ENCODE results near the gene LEKR1. TPM values are rescaled to one million over a fixed set of nuclear protein-coding genes. Genes with fewer than 3 reads are reported as not detected.
"Not testable (repeated sequence)": the region's sequence is repeated elsewhere in the genome, so short reads cannot be mapped to it uniquely, and the experiment has no call there.

LEKR1 gene
- total RNA-seq, 1 donor from 2014 or later: 0.69 TPM

DNA sequence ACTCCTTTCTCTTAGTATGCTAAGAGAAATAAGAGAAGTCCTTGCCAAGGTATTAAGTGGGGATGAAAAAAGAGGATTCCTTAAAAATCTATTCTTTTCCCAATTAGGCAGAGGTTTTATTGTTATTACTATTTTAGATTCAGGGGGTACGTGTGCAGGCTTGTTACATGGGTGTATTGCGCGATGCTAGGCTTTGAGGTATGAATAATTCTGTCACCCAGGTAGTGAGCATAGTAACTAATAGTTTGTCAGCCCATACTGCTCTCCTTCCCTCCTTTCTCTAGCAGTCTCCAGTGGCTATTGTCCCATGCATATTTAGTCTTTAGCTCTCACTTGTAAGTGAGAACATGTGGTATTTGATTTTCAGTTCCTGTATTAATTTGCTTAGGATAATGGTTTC is 83.9 kb downstream of the LEKR1 start:
- DNase-seq: no peak

DNA sequence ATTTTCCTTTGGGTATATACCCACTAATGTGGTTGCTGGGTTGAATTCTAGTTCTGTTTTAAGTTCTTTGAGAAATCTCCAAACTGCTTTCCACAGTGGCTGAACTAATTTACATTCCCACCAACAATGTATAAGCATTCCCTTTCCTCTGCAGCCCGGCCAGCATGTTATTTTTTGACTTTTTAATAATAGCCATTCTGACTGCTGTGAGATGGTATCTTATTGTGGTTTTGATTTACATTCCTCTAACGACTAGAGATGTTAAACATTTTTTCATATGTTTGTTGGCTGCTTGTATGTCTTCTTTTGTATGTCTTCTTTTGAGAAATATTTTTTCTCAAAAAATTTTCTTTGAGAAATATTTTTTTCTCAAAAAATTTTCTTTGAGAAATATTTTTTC is 84.7 kb downstream of the LEKR1 start:
- not testable (repeated sequence) for DNase-seq

DNA sequence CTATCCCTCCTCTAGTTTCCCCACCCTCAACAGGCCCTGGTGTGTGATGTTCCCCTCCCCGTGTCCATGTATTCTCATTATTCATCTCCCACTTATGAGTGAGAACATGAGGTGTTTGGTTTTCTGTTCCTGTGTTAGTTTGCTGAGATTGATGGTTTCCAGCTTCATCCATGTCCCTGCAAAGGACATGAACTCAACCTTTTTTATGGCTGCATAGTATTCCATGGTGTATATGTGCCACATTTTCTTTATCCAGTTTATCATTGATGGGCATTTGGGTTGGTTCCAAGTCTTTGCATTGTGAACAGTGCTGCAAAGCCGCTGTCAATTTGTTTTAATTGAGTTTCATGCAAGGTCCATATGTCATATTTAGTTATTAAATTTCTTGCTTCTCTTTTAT is 88.1 kb downstream of the LEKR1 start:
- not testable (repeated sequence) for DNase-seq

DNA sequence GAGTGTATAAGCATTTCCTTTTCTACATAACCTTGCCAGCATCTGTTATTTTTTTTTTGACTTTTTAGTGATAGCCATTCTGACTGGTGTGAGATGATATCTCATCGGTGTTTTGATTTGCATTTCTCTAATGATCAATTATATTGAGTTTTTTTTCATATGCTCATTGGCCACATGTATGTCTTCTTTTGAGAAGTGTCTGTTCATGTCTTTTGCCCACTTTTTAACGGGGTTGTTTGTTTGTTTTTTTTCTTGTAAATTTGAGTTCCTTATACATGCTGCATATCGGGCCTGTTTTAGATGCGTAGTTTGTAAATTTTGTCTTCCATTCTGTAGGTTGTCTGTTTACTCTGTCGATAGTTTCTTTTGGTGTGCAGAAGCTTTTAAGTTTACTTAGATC is 89.2 kb downstream of the LEKR1 start:
- DNase-seq: no peak

DNA sequence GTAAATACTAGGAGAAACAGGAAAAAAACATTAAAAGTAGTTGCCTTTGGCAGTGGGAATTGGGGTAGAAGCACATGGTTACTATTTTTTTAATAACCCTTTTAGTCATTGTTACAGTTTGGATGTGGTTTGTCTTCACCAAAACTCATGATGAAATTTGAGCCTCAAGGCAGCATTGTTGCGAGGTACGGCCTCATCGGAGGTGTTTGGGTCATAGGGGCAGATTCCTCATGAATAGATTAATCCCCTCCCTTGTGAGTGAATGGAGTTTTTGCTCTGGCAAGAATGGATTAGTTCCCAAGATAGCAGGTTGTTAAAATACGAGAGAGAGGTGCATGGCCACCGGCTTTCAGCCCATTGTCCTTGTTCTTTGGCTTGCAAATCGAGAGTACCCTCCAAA is 92.6 kb downstream of the LEKR1 start:
- DNase-seq: no peak

DNA sequence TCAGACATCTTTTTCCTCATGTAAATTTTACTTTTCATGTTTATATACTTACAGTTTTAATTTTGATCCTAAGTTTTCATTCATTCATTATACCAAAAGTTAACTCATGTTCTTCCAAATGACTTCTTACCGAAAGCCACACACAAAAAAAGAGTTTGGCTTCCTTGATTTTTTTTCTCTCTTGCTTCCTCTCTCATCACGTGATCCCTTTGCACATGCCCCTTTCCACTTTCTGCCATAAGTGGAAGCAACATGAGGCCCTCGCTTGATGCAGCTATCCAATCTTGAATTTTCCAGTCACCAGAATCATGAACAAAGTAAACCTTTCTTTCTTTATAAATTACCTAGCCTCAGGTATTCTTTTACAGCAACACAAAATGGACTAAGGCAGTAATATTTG is 93.7 kb downstream of the LEKR1 start:
- no peak for DNase-seq

DNA sequence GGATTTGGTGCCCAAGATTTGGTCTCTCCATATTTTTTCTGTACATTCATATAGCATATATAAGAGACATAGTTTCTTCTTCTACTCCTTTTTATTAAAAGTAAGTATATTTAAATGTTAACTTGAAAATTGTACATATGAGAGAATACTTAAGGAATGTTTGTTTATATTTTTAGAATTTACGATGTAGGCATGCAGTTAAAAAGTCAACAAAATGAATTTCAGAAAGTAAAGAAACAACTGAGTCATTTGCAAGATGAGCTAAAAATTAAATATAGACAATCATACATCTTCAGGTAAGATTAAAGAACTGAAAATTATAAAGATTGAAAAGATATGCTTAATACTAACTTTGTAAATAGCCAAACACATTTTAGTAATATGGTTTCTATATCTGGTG is 94.2 kb downstream of the LEKR1 start:
- no peak for DNase-seq

DNA sequence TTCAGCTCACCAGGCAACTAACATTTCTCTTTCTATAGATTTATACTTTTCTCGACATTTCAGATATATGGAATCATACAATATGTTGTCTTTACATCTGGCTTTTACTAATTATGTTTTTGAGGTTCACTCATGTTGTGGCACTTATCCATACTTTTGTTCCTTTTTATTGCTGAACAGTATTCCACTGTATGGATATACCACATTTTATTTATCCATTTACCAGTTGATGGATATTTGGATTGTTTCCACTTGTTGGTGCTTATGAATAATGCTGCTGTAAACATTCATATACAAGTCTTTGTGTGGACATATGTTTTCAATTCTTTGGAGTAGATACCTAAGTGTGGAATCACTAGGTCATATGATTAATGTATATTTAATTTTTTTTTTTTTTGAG is 97.2 kb downstream of the LEKR1 start:
- DNase-seq: no peak

DNA sequence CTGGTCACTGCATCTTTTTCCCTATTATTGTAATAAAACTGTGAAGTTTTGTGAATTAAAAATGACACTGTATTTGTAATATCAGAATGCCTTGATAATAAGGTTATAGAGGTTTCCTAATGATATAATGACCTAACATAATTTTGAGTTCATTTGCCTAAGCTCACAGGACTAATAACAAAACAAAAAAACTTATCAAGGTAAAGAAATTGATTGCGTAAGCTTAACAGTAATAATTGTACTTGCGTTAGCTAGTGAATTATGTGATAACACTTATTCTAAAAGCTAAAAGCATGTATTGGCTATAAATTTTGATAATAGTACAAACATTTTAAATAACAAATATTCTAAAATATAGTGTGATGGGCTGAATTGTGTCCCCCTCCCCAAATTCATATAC is 112.6 kb downstream of the LEKR1 start:
- DNase-seq: no peak

DNA sequence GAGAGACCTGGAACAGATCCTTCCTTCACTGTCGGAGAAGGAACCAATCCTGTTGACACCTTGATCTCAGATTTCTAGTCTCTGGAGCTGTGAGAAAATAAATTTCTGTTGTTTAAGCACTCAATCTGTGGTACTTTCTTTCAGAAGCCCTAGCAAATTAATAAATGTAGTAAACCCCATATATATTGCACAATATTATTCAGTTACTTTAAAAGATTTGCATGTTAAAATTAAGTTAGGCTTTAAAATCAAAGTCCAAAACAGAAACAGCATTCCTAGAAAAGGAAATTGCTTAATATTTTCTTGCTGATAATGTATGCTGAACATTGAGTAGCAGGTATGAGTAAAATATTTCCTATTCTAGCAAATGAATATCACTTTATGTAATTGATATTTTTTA is 113.2 kb downstream of the LEKR1 start:
- no peak for DNase-seq

DNA sequence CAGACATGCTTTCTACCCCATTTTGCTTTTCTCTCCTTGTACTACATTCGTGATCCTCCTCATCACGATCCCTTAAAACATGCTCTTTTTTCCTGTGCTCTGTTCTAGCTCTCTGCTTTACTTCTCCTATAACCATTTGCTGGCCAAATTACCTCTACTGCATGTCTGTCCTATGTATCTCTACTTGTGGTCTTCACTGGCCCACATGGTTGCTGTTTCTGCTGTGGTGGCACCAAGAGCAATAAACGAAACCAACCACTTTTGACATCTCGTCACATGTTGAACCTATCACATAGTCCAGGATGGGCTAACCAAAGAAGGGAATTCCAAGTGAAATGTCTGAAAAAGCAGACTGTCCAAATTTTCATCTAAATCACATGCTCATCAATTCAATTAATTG is 115.2 kb downstream of the LEKR1 start:
- no peak for DNase-seq

DNA sequence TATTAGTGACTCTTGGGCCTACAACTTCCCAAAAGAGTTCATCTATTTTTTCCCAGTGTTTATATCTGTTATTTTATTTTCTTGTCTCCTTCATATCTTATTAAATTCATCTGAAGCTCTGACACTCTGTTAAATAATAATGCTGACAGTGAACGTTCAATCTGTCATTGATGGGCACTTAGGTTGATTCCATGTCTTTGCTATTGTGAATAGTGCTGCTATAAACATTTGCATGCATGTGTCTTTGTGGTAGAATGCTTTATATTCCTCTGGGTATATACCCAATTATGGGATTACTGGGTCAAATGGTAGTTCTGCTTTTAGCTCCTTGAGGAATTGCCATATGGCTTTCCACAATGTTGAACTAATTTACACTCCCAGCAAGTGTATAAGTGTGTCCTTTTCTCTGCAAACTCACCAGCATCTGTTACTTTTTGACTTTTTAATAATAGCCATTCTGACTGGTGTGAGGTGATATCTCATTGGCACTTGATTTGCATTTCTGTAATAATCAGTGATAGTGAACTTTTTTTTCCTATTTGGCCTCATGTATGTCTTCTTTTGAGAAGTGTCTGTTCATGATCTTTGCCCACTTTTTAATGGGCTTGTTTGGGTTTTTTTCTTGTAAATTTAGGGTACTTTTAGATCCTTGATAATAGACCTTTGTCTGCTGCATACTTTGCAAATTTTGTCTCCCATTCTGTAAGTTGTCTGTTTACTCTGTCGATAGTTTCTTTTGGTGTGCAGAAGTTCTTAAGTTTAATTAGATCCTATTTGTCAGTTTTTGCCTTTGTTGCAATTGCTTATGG is 122.5 kb downstream of the LEKR1 start:
- DNase-seq: no peak

DNA sequence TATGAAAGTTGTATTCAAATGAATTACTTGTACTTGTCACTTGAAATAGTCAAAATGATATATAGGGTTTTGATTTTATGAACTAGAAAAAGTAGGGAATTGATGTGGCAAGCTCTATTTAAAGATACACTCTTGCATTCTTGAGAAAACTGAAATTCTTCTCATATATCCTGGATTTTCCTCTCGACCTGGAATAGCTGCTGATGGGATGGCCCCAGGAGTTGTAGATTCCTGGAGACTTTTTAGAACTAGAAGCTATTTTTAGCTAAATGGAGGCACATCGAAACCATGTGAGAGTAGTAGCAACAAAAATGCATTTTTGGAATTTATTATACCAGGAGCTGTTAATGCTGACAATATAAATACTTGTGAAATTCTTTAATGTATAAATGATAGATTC is 125.9 kb downstream of the LEKR1 start:
- no peak for DNase-seq

DNA sequence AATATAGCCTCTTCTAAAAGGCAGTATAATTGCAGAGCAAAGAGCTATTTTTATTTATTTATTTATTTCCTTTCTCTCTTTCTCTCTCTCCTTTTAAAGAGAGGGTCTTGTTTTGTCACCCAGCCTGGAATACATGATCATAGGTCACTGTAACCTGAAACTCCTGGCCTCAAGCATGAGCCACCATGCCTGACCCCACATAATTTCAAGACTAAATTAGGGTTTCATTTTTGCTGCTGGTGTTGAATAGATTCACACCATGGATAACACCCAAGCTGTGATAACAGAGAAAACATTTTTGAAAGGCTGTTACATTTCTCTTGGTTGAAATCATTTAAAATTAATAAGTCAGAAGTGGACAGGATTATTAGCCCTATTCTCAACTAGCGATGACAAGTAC is 131.6 kb downstream of the LEKR1 start:
- no peak for DNase-seq

DNA sequence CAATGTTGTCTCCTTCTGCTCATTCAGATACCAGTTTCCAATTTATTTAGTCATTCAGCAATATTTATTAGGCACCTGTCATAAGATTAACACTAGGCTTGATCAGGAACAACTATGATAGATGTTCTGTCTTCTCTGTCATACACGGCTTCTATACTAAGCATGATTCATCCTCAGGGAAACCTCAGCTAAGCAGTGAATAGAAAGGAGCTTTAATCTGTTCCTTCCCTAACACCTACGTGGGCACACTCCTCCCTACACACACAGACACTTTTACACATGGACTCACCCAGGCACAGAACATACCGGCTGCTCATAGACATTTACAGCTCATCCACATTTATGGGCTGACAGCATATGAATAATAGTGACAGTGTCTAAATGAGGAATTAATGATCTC is 136.9 kb downstream of the LEKR1 start:
- DNase-seq: no peak

DNA sequence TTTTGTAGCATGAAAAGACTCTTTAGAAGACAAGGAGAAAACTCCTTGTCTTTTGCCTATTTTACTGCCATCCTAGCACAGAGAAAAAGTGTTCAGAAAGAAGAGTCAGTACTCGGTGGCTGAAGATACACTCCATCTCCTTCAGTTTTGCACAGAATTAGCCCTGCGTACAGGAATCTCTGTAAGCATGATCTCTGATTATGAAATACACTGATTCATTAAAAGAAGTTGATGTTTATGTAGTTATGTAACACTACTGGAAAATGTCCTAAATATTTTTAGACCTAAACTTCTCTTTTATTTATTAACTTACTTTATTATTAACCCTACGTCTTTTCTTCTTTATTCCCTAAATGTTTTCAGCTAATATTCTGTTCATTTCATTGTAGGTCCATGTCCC is 138.4 kb downstream of the LEKR1 start:
- DNase-seq: no peak

DNA sequence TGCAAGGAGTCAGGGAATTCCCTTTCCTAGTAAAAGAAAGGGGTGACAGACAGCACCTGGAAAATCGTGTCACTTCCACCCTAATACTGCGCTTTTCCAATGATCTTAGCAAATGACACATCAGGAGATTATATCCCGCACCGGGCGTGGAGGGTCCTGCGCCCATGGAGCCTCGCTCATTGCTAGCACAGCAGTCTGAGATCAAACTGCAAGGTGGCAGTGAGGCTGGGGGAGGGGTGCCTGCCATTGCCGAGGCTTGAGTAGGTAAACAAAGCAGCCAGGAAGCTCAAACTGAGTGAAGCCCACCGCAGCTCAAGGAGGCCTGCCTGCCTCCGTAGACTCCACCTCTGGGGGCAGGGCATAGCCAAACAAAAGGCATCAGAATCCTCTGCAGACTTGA is 140.2 kb downstream of the LEKR1 start:
- not testable (repeated sequence) for DNase-seq

DNA sequence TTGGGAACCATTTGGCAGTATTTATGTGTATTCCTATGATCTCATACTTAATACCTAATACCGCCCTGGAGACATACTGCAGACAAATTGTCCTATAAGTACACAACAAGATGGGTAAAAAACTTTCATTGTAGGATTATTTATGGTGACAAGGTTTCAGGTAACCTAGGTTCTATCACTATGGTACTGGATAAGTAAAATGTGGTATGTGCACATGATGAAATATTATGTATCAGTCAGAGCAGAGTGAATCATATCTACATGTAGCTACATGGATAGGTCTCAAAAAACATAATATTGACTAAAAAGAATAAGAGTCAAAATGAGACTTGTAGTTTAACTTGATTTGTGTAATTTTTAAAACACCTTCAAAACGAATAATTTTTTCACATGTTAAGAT is 147.8 kb downstream of the LEKR1 start:
- DNase-seq: no peak

DNA sequence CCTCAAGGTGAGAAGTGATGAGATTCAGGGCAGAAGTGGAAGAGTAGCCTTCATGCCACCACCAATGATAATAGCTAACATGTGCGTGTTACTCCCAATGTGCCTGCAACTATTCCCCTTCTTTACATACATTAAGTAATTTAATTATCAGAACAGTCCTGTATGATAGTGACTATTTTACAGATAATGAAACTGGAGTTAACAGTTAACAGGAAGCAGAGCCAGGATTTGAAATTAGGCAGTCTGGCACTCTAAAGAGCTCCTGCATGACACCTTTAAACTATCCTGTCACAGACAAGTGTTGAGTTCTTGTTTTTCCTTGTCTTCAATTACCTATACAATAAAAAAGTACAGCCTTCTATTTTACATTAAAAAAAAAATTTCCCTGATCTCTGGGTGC is 148.8 kb downstream of the LEKR1 start:
- no peak for DNase-seq

DNA sequence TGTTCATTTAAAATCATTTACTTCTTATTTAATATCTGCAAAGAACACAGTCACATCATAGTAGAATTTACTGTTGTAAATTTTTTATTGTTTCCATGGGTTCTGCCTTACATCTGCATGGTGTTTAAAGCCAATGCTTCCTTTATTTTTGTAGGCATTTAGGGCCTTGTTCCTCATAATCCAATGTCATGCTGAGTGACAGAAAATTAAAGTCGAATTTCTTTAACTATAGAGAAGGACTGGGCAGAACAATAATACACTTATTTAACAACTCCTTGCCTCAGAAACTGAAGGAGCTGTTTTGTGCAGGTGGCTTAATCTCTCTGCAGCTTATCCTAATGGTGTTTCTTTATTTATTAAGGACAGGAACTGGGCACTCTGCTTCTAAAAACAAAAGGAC is 149.6 kb downstream of the LEKR1 start:
- DNase-seq: no peak

DNA sequence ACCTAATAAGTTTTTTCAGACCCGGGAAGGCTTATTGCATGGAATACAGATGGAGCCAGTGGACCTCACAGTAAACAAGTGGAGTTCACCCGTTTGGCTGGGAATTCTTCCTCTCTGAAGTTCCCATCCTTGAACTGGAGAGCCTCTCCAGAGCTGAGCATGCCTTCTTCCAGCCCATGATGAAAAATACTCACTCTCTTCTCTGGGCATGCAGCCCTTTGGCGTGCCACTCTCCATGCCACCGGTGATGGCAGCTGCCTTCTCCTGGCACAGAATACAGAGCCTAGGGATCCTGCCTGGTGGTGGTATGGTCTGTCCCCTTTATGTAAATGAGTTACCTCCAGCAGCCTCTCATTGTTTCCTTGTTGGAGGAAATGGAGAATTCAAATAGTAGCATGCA is 150.8 kb downstream of the LEKR1 start:
- no peak for DNase-seq

DNA sequence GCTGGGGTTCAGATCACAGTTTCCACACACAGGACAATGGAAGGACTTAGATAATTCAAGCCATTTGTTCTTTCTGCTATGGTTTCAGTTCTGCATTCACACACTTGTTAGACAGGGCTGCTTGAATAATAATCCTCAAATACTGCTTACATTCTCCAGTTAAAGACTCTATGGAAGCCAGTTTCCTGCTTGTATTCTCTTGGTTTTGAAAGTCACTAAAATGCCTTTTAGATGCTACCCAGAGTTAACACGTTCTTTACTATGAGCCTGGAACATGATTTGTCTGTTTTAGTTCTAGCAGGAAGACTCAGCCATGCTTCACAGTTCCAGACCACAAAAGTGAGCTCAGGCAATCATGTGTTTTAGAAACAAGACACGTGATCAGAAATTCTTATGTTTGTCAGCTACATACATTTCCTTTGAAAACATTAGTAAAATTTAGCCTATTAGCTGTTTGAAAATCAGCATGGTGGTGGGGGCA is 152.4 kb downstream of the LEKR1 start:
- DNase-seq: no peak

DNA sequence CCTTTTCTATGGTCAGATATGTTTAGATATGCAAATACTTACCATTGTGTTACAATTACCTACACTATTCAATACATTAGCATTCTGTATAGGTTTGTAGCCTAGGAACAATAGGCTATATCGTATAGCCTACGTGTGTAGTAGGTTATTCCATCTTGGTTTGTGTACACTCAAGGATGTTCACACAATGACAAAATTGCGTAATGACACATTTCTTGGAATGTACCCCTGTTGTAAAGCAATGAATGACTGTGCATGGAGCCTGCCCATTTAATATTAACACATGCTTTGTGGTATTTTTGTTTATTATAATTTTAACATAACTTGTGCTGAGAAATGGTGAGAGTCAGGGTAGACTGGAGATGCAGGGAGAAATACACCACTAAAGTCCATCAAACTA is 154.9 kb downstream of the LEKR1 start:
- DNase-seq: no peak

DNA sequence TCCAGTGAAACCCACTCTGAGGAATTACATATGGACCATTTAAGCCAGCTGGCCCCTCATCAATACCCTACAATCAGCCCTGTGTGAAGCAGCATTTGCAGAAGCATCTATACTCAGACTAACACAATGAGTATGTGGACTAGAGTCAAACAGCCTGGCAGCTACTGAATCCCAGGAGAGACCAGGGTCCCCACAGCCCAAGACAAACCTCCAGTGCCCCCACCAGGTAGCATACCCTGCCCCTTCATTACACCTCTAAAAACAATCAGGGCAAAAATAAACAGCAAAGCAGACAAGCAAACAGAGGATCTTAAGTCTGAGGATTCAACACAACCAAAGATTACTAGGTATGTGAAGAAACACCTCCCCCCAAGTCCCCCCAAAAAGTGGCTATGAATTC is 157.4 kb downstream of the LEKR1 start:
- DNase-seq: no peak

DNA sequence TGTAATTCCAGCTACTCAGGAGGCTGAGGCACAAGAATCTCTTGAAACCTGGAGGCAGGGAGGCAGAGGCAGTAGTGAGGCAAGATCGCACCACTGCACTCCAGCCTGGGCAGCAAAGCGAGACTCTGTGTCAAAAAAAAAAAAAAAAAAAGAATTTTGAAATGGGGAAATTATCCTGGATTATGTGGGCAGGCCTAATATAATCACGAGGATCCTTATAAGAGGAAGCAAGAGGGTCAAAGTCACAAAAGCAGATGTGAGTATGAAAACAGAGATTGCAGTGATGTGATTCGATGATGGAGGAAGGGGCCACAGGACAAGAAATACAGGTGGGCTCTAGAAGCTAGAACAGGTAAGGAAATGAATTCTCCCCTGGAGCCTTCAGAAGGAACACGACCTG is 159.6 kb downstream of the LEKR1 start:
- no peak for DNase-seq

Measured in skin of body (tissue), 2 donors.